SK-N-SH (cell line): ENCODE data around the gene TP53BP1. TPM values are rescaled to one million over a fixed set of nuclear protein-coding genes. Genes with fewer than 3 reads are reported as not detected.

Source experiments
- CTCF ChIA-PET: fragments of 300-600, 350-600 bp; formaldehyde crosslinking; extraction: SDS; loops from one replicate; lab custom pipeline; 2021; lab: Yijun Ruan, JAX
- POLR2A ChIA-PET: fragments of 350-600 bp; sonication (Branson Sonifier 250); formaldehyde crosslinking; extraction: SDS; loops from one replicate; lab custom pipeline; 2020; ENCODE audit warnings: antibody characterized with exemption, inconsistent platforms; lab: Yijun Ruan, JAX
- DNase-seq: peaks from one replicate; pipeline ENCODE4 v3.0.0; 2012
- H2AFZ ChIP-seq: fragments of 200-600 bp; sonication (generic); 2 replicates; pipeline ENCODE4 v1.8.1; 2016; ENCODE audit warnings: antibody characterized with exemption, mild to moderate bottlenecking, low read depth
- H3F3A ChIP-seq: fragments of 200-600 bp; sonication (generic); replicated peaks from 2 replicates; pipeline ENCODE3; 2016; ENCODE audit warnings: antibody characterized with exemption, mild to moderate bottlenecking; ENCODE audit not compliant: insufficient read depth
- H3K27ac ChIP-seq, 2 experiments: fragments of 200-500 bp in 1 of 2; fragments of 200-600 bp in 1 of 2; sonication (Bioruptor generic) in 1 of 2; sonication (generic), shearing (Covaris generic) in 1 of 2; 2 replicates each; pipeline versions ENCODE4 v1.5.1 to v1.6.1; 2014 to 2016; ENCODE audit warnings: low read depth in 2 of 2, inconsistent platforms in 1 of 2, low read length in 1 of 2, mild to moderate bottlenecking in 1 of 2, mixed read lengths in 1 of 2
- H3K27me3 ChIP-seq: fragments of 200-600 bp; sonication (generic), shearing (Covaris generic); 2 replicates; pipeline ENCODE4 v1.6.1; 2016; ENCODE audit warnings: mixed run types; ENCODE audit not compliant: insufficient read depth
- H3K36me3 ChIP-seq, 2 experiments: fragments of 200-500 bp in 1 of 2; fragments of 200-600 bp in 1 of 2; sonication (Bioruptor generic) in 1 of 2; sonication (generic) in 1 of 2; replicated peaks in 1 of 2; 2 replicates each; pipeline versions ENCODE3 to v1.5.1; 2014 to 2016; ENCODE audit warnings: low read length in 1 of 2, mild to moderate bottlenecking in 1 of 2; ENCODE audit not compliant: insufficient read depth in 2 of 2, control insufficient read depth in 1 of 2
- H3K4me1 ChIP-seq, 2 experiments: fragments of 200-500 bp in 1 of 2; fragments of 200-600 bp in 1 of 2; sonication (Bioruptor generic) in 1 of 2; sonication (generic), shearing (Covaris generic) in 1 of 2; 2 replicates each; pipeline versions ENCODE4 v1.5.1 to v1.6.1; 2014 to 2016; ENCODE audit warnings: low read depth in 1 of 2, low read length in 1 of 2, mixed run types in 1 of 2; ENCODE audit not compliant: insufficient read depth in 2 of 2, control insufficient read depth in 1 of 2
- H3K4me2 ChIP-seq: fragments of 200-600 bp; sonication (generic), shearing (Covaris generic); 2 replicates; pipeline ENCODE4 v1.6.1; 2017; ENCODE audit warnings: mixed run types
- H3K4me3 ChIP-seq, 2 experiments: fragments of 200-500 bp in 1 of 2; fragments of 200-600 bp in 1 of 2; sonication (Bioruptor generic) in 1 of 2; sonication (generic), shearing (Covaris generic) in 1 of 2; 2 replicates each; pipeline versions ENCODE4 v1.5.1 to v1.8.1; 2014 to 2016; ENCODE audit warnings: low read depth in 2 of 2, inconsistent platforms in 1 of 2, low read length in 1 of 2, mild to moderate bottlenecking in 1 of 2, mixed read lengths in 1 of 2, moderate library complexity in 1 of 2
- H3K79me2 ChIP-seq: fragments of 200-600 bp; sonication (generic); 2 replicates; pipeline ENCODE4 v1.8.1; 2017; ENCODE audit warnings: mild to moderate bottlenecking; ENCODE audit not compliant: insufficient read depth
- H3K9ac ChIP-seq: fragments of 200-600 bp; sonication (generic); 2 replicates; pipeline ENCODE4 v1.6.1; 2017; ENCODE audit warnings: mixed run types
- H3K9me2 ChIP-seq: fragments of 200-600 bp; sonication (generic); 2 replicates; pipeline ENCODE4 v1.6.1; 2017; ENCODE audit warnings: mixed run types
- H3K9me3 ChIP-seq: fragments of 200-600 bp; sonication (generic); 2 replicates; pipeline ENCODE4 v1.6.1; 2017; ENCODE audit warnings: mixed run types, mild to moderate bottlenecking, moderate library complexity
- H4K20me1 ChIP-seq: fragments of 200-600 bp; sonication (generic); 2 replicates; pipeline ENCODE4 v1.6.1; 2017; ENCODE audit warnings: mild to moderate bottlenecking, mixed run types; ENCODE audit not compliant: insufficient read depth
- CHD2 ChIP-seq: fragments of 150-350 bp; IDR thresholded peaks from 2 replicates; pipeline ENCODE4 v1.6.1; 2018; ENCODE audit warnings: low read length; ENCODE audit not compliant: partially characterized antibody
- ELF1 ChIP-seq: IDR thresholded peaks from 2 replicates; pipeline ENCODE4 v1.4.0; 2012
- EZH2phosphoT487 ChIP-seq: fragments of 200-600 bp; sonication (generic); IDR thresholded peaks from 2 replicates; pipeline ENCODE4 v1.6.1; 2017; ENCODE audit warnings: low read depth, mixed run types, mild to moderate bottlenecking, antibody characterized with exemption, moderate library complexity, borderline replicate concordance
- FOSL2 ChIP-seq: IDR thresholded peaks from 2 replicates; pipeline ENCODE4 v1.4.0; 2012; ENCODE audit warnings: low read depth, mild to moderate bottlenecking, moderate library complexity, borderline replicate concordance
- JUND ChIP-seq: IDR thresholded peaks from 2 replicates; pipeline ENCODE4 v1.4.0; 2012
- MEF2A ChIP-seq: IDR thresholded peaks from 2 replicates; pipeline ENCODE4 v1.4.0; 2012; ENCODE audit warnings: low read depth, borderline replicate concordance
- NRF1 ChIP-seq: IDR thresholded peaks from 2 replicates; pipeline ENCODE4 v1.6.1; 2012; ENCODE audit warnings: low read depth, mild to moderate bottlenecking, low read length
- RAD21 ChIP-seq: IDR thresholded peaks from 2 replicates; pipeline ENCODE4 v1.6.1; 2012; ENCODE audit warnings: mild to moderate bottlenecking, low read length
- RCOR1 ChIP-seq: fragments of 150-350 bp; IDR thresholded peaks from 2 replicates; pipeline ENCODE4 v1.6.1; 2017; ENCODE audit warnings: antibody characterized with exemption, low read length
- SIN3A ChIP-seq: IDR thresholded peaks from 2 replicates; pipeline ENCODE4 v1.6.1; 2012; ENCODE audit warnings: low read depth, mild to moderate bottlenecking, low read length, moderate library complexity, borderline replicate concordance
- TCF12 ChIP-seq: IDR thresholded peaks from 2 replicates; pipeline ENCODE4 v1.4.0; 2012
- WGBS: methylation state at CpG from one replicate; pipeline ENCODE4 v1.1.6; 2017; ENCODE audit warnings: low lambda C conversion rate; 5-methylcytosine and 5-hydroxymethylcytosine counted together
- polyA plus RNA-seq, 3 experiments: library from polyadenylated mRNA; depleted of rRNA; stranded (reverse); fragments of >200 nt; gene quantifications; 2 replicates each; pipeline ENCODE4 v1.2.3, GENCODE V29; 2012
- TF ChIP-seq, protein P1 (sequence below): IDR thresholded peaks from 2 replicates; pipeline ENCODE4 v1.6.1; 2012; ENCODE audit warnings: mild to moderate bottlenecking, low read depth, low read length, moderate library complexity
- TF ChIP-seq, protein P2 (sequence below): IDR thresholded peaks from 2 replicates; pipeline ENCODE4 v1.4.0; 2012; ENCODE audit warnings: low read depth, borderline replicate concordance
- TF ChIP-seq, protein P3 (sequence below): fragments of 200-600 bp; sonication (generic); IDR thresholded peaks from 2 replicates; pipeline ENCODE4 v1.6.1; 2017; ENCODE audit warnings: antibody characterized with exemption, mild to moderate bottlenecking, moderate library complexity
- TF ChIP-seq, protein P4 (sequence below): IDR thresholded peaks from 2 replicates; pipeline ENCODE4 v1.4.0; 2012; ENCODE audit warnings: low read depth
- TF ChIP-seq, protein P5 (sequence below): fragments of 150-350 bp; IDR thresholded peaks from 2 replicates; pipeline ENCODE4 v1.6.1; 2017; ENCODE audit warnings: antibody characterized with exemption, low read length, low read depth, borderline replicate concordance

The TP53BP1 gene
- polyA plus RNA-seq, 1 of the 3 experiments (the other 2 are of a cell fraction) = 27.1 TPM

DNA sequence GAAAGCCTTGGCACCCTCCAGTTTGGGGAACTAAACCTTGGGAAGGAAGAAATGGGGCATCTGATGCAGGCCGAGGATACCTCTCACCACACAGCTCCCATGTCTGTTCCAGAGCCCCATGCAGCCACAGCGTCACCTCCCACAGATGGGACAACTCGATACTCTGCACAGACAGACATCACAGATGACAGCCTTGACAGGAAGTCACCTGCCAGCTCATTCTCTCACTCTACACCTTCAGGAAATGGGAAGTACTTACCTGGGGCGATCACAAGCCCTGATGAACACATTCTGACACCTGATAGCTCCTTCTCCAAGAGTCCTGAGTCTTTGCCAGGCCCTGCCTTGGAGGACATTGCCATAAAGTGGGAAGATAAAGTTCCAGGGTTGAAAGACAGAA, 32.2 kb upstream of the TP53BP1 start:
- H3K36me3 ChIP-seq = peaks cover 13 to 51% of the 10 kb centered on the region in 2 experiments
- no peaks in the 10 kb centered on the region for H3K9me3 ChIP-seq
- WGBS = 61% methylated on average over 4 of the region's 4 CpGs
- no peaks in the 10 kb centered on the region for H4K20me1 ChIP-seq
- H3K27ac ChIP-seq = no peak overlapping the region
- H3K4me3 ChIP-seq = no peak overlapping the region
- CTCF ChIA-PET = interaction anchor here (1.7 kb wide), 1 partner anchor 11 kb away, joined by 6 read pairs; no protein-coding TSS in a partner anchor
- H2AFZ ChIP-seq = no peak overlapping the region
- POLR2A ChIA-PET = no interaction called here
- DNase-seq = no peak
- no peaks in the 10 kb centered on the region for H3K27me3 ChIP-seq
- no peaks in the 10 kb centered on the region for H3K4me1 ChIP-seq
- H3K9me2 ChIP-seq = no peaks in the 10 kb centered on the region
- no peak overlapping the region for H3K4me2 ChIP-seq
- H3K79me2 ChIP-seq = 0 out of 2 replicates have a peak, but pooled peaks cover 3% of the 10 kb centered on the region
- no peaks in the 10 kb centered on the region for H3F3A ChIP-seq
- H3K9ac ChIP-seq = no peak overlapping the region
- TF ChIP-seq, protein P1, sequence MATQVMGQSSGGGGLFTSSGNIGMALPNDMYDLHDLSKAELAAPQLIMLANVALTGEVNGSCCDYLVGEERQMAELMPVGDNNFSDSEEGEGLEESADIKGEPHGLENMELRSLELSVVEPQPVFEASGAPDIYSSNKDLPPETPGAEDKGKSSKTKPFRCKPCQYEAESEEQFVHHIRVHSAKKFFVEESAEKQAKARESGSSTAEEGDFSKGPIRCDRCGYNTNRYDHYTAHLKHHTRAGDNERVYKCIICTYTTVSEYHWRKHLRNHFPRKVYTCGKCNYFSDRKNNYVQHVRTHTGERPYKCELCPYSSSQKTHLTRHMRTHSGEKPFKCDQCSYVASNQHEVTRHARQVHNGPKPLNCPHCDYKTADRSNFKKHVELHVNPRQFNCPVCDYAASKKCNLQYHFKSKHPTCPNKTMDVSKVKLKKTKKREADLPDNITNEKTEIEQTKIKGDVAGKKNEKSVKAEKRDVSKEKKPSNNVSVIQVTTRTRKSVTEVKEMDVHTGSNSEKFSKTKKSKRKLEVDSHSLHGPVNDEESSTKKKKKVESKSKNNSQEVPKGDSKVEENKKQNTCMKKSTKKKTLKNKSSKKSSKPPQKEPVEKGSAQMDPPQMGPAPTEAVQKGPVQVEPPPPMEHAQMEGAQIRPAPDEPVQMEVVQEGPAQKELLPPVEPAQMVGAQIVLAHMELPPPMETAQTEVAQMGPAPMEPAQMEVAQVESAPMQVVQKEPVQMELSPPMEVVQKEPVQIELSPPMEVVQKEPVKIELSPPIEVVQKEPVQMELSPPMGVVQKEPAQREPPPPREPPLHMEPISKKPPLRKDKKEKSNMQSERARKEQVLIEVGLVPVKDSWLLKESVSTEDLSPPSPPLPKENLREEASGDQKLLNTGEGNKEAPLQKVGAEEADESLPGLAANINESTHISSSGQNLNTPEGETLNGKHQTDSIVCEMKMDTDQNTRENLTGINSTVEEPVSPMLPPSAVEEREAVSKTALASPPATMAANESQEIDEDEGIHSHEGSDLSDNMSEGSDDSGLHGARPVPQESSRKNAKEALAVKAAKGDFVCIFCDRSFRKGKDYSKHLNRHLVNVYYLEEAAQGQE = no peak
- no peak for TF ChIP-seq CHD2
- no peak for TF ChIP-seq FOSL2
- TF ChIP-seq NRF1 = no peak
- TF ChIP-seq MEF2A = no peak
- no peak for TF ChIP-seq TCF12
- TF ChIP-seq EZH2phosphoT487 = no peak
- no peak for TF ChIP-seq RAD21
- TF ChIP-seq, protein P2, sequence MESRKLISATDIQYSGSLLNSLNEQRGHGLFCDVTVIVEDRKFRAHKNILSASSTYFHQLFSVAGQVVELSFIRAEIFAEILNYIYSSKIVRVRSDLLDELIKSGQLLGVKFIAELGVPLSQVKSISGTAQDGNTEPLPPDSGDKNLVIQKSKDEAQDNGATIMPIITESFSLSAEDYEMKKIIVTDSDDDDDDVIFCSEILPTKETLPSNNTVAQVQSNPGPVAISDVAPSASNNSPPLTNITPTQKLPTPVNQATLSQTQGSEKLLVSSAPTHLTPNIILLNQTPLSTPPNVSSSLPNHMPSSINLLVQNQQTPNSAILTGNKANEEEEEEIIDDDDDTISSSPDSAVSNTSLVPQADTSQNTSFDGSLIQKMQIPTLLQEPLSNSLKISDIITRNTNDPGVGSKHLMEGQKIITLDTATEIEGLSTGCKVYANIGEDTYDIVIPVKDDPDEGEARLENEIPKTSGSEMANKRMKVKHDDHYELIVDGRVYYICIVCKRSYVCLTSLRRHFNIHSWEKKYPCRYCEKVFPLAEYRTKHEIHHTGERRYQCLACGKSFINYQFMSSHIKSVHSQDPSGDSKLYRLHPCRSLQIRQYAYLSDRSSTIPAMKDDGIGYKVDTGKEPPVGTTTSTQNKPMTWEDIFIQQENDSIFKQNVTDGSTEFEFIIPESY = no peak
- TF ChIP-seq, protein P3, sequence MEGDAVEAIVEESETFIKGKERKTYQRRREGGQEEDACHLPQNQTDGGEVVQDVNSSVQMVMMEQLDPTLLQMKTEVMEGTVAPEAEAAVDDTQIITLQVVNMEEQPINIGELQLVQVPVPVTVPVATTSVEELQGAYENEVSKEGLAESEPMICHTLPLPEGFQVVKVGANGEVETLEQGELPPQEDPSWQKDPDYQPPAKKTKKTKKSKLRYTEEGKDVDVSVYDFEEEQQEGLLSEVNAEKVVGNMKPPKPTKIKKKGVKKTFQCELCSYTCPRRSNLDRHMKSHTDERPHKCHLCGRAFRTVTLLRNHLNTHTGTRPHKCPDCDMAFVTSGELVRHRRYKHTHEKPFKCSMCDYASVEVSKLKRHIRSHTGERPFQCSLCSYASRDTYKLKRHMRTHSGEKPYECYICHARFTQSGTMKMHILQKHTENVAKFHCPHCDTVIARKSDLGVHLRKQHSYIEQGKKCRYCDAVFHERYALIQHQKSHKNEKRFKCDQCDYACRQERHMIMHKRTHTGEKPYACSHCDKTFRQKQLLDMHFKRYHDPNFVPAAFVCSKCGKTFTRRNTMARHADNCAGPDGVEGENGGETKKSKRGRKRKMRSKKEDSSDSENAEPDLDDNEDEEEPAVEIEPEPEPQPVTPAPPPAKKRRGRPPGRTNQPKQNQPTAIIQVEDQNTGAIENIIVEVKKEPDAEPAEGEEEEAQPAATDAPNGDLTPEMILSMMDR = no peak
- no peak for TF ChIP-seq RCOR1
- TF ChIP-seq, protein P4, sequence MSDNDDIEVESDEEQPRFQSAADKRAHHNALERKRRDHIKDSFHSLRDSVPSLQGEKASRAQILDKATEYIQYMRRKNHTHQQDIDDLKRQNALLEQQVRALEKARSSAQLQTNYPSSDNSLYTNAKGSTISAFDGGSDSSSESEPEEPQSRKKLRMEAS = no peak
- TF ChIP-seq JUND = no peak
- TF ChIP-seq, protein P5, sequence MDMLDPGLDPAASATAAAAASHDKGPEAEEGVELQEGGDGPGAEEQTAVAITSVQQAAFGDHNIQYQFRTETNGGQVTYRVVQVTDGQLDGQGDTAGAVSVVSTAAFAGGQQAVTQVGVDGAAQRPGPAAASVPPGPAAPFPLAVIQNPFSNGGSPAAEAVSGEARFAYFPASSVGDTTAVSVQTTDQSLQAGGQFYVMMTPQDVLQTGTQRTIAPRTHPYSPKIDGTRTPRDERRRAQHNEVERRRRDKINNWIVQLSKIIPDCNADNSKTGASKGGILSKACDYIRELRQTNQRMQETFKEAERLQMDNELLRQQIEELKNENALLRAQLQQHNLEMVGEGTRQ = no peak
- TF ChIP-seq SIN3A = no peak
- TF ChIP-seq ELF1 = no peak
